Tibial nerve (tissue), 4 donors: Measurements from ENCODE around the gene PDCD4. TPM values are rescaled to one million over a fixed set of nuclear protein-coding genes. Genes with fewer than 3 reads are reported as not detected.
"Not testable (repeated sequence)": the region's sequence is repeated elsewhere in the genome, so short reads cannot be mapped to it uniquely, and the experiment has no call there.

ENCODE experiments used
- DNase-seq, 2 donors: peaks; one replicate each; pipeline ENCODE4 v3.0.0-alpha.2; 2019; ENCODE audit warnings: low spot score in 2 of 2
- H3K27ac ChIP-seq, 4 donors: fragments of 200-600 bp; sonication (generic) in 3 of 4; one replicate each; pipeline ENCODE4 v1.5.1; 2017 to 2019; ENCODE audit warnings: mild to moderate bottlenecking in 1 of 4
- H3K27me3 ChIP-seq, 2 donors: fragments of 200-600 bp; sonication (generic) in 1 of 2; one replicate each; pipeline versions ENCODE4 v1.5.1 to v1.6.0; 2017 to 2019
- H3K36me3 ChIP-seq, 3 donors: fragments of 200-600 bp; sonication (generic); one replicate each; pipeline ENCODE4 v1.5.1; 2018 to 2019
- H3K4me1 ChIP-seq, 4 donors: fragments of 200-600 bp; sonication (generic) in 3 of 4; one replicate each; pipeline ENCODE4 v1.5.1; 2017 to 2019
- H3K4me3 ChIP-seq, 4 donors: fragments of 200-600 bp; sonication (generic) in 3 of 4; one replicate each; pipeline ENCODE4 v1.5.1; 2017 to 2019; ENCODE audit warnings: mild to moderate bottlenecking in 1 of 4, moderate library complexity in 1 of 4
- H3K9me3 ChIP-seq, 4 donors: fragments of 200-600 bp; sonication (generic) in 3 of 4; one replicate each; pipeline ENCODE4 v1.5.1; 2017 to 2019
- EP300 ChIP-seq, 2 donors: sonication (generic); formaldehyde crosslinking; IDR thresholded peaks; one replicate each; pipeline ENCODE4 v1.6.1; 2017; ENCODE audit warnings: antibody characterized with exemption in 2 of 2, mild to moderate bottlenecking in 1 of 2
- POLR2A ChIP-seq, 2 donors: fragments of 450-650 bp; IDR thresholded peaks; one replicate each; pipeline ENCODE4 v1.6.1; 2017; ENCODE audit warnings: antibody characterized with exemption in 2 of 2, mild to moderate bottlenecking in 2 of 2, moderate library complexity in 2 of 2
- WGBS, 2 donors: methylation state at CpG; one replicate each; pipeline ENCODE4 v1.1.5; 2018; 5-methylcytosine and 5-hydroxymethylcytosine counted together
- total RNA-seq, 4 donors: library from RNA; depleted of rRNA; stranded (reverse); fragments of >200 nt; gene quantifications; one replicate each; pipeline ENCODE4 v1.1.0, GENCODE V29; 2016
- TF ChIP-seq, protein P1 (sequence below), 5 experiments: fragments of 200-600 bp in 3 of 5; fragments of 450-650 bp in 2 of 5; sonication (generic) in 3 of 5; IDR thresholded peaks; one replicate each; pipeline ENCODE4 v1.5.1; 2016 to 2019; ENCODE audit warnings: antibody characterized with exemption in 5 of 5, mild to moderate bottlenecking in 3 of 5, moderate library complexity in 2 of 5

Gene PDCD4
- total RNA-seq, 4 donors from 2014 or later = 68.6 to 109 (median 82.7) TPM

DNA sequence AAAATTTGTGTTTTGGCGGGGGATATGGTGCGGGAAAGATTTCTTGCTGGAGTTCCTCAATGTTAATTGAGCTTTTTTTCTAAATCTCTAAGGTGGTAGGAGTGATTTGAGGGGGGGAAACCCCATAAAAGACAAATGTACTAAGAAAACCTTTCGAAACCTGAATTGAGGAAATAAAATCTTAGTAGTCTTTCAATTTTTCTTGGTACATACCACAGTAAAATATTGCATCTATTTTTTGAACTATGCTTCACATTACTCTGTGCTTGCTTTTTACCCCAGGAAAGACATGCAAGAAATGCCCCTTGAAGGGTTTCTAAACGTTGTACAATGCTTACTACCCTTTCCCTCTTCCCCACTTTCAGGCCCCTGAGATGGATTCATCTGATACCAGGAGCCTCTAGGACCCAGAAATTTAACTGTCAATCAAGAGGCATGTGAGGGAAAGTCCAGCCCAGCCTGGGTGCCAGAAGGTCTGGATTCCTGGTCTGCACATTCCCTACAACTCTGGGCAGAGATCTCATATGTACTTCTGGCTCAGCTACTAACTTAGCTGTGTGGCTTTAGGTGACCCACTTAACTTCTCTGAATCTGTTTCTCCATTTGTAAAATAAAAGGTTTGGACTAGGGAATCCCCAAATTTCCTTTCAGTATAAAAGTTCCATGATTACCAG, 5.8 kb upstream of the PDCD4 start:
- no peak for DNase-seq
- peaks cover 0 to 67% (median 41%) of the 10 kb centered on the region in 4 donors for H3K4me1 ChIP-seq
- peak overlapping the region in 3 of 4 donors; percentile 84 to 87 (median 85) for H3K27ac ChIP-seq
- TF ChIP-seq EP300 (IDR thresholded peaks at IDR 0.05) (no peak), POLR2A (IDR thresholded peaks at IDR 0.05) (no peak)
- TF ChIP-seq, protein P1, sequence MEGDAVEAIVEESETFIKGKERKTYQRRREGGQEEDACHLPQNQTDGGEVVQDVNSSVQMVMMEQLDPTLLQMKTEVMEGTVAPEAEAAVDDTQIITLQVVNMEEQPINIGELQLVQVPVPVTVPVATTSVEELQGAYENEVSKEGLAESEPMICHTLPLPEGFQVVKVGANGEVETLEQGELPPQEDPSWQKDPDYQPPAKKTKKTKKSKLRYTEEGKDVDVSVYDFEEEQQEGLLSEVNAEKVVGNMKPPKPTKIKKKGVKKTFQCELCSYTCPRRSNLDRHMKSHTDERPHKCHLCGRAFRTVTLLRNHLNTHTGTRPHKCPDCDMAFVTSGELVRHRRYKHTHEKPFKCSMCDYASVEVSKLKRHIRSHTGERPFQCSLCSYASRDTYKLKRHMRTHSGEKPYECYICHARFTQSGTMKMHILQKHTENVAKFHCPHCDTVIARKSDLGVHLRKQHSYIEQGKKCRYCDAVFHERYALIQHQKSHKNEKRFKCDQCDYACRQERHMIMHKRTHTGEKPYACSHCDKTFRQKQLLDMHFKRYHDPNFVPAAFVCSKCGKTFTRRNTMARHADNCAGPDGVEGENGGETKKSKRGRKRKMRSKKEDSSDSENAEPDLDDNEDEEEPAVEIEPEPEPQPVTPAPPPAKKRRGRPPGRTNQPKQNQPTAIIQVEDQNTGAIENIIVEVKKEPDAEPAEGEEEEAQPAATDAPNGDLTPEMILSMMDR (IDR thresholded peaks at IDR 0.05) = no peak
- H3K36me3 ChIP-seq = no peaks in the 10 kb centered on the region
- H3K9me3 ChIP-seq = no peaks in the 10 kb centered on the region
- no peaks in the 10 kb centered on the region for H3K27me3 ChIP-seq
- H3K4me3 ChIP-seq = no peak overlapping the region
- 57 to 65% methylated on average over 4 of the region's 4 CpGs for WGBS, 2 donors

DNA sequence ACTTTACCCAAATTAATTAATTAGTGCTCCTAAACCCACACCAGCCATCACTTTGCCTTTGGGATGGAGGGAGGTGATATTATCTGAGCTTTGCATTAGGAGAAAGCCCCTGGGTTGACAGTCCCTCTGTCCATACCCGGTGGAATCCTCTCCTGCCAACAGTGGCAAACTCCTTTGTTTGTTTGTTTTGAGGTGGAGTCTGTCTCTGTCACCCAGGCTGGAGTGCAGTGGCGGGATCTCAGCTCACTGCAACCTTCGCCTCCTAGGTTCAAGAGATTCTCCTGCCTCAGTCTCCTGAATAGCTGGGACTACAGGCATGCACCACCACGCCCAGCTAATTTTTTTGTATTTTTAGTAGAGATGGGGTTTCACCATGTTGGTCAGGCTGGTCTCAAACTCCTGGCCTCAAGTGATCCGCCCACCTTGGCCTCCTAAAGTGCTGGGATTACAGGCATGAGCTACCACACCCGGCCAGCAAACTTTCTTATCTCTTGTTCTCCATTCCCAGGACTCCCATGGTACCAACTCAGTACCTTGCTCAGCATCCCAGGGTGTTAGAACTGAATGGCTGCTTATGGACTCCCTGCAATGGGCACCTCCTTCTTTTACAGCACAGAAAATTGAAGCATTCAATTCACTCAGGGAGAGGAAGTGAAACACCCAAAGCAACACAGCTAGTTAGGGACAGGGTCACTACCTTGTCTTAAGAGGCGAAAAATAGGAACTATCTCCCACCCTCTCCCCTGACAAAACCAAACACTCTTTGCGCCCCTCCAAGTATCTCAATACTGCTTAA, 4.5 kb upstream of the PDCD4 start:
- DNase-seq, H3K9me3 ChIP-seq, H3K36me3 ChIP-seq, H3K4me3 ChIP-seq, H3K27me3 ChIP-seq: not testable (repeated sequence)
- Histone ChIP-seq H3K4me1 (peaks cover 0 to 66% (median 37%) of the 10 kb centered on the region in 4 donors), H3K27ac (peak overlapping the region in 3 of 4 donors; percentile 71 to 87 (median 84))
- WGBS, 2 donors = 81 to 83% methylated on average over 8 of the region's 8 CpGs

DNA sequence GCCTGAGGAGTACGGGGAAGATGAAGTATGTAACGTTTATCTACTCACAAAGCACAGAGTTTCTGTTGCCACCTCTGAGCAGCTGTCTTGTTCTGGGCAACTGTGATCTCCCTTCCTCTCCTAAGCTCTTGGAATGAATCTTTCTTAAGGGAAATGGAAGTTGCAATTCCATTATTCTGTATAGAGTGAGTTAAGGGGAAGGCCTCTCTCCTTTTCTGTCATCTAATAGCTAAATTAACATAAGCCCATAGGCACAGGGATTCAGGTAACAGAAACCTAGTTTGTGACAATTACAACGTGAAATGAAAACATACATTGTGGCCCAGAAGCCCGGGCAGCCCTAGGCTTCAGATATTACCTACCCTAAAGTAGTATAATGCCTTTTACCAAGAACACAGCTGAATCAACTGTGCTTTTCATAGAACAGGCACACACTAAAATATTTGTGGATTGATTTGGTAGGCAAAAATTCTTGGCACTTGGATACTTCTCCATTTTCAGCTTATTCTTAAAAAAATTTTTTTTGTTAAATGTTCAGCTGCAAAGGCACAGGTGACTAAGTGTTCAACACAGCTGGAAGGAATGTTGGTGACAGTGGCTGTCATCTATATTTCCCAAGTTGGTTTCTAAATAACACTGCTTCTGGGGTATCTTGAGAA, 3.8 kb upstream of the PDCD4 start:
- Histone ChIP-seq H3K36me3 (no peaks in the 10 kb centered on the region), H3K9me3 (no peaks in the 10 kb centered on the region), H3K27ac (peak overlapping the region in 3 of 4 donors; percentile 54 to 84 (median 71)), H3K27me3 (no peaks in the 10 kb centered on the region), H3K4me1 (peaks cover 0 to 66% (median 37%) of the 10 kb centered on the region in 4 donors), H3K4me3 (no peak overlapping the region)
- WGBS, 2 donors = 50 to 56% methylated on average over 4 of the region's 4 CpGs
- TF ChIP-seq POLR2A (IDR thresholded peaks at IDR 0.05) (no peak), EP300 (IDR thresholded peaks at IDR 0.05) (no peak)
- TF ChIP-seq, protein P1 (IDR thresholded peaks at IDR 0.05) = no peak
- DNase-seq = no peak

DNA sequence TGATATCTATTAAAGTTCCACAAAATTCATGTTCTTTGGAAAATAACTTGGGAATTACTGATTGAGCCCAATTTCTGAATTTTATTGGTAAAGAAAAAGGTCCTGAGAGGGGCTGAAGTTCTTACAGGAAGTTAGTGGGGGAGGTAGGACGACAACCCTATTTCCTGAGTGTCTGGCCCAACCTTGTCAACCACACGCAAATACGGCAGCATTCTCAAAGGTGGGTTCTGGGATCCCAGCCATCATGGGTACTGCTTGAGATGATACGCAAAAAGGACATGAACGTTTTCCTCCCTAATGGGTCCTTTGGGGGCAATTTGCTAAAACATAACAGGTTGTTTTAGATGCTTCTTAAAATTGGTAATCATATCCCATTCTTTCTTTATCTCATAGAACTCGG, 2.7 kb upstream of the PDCD4 start:
- peak overlapping the region in 2 of 4 donors; percentile 54 to 71 for H3K27ac ChIP-seq
- WGBS, 2 donors = 76 to 86% methylated on average over 6 of the region's 6 CpGs

DNA sequence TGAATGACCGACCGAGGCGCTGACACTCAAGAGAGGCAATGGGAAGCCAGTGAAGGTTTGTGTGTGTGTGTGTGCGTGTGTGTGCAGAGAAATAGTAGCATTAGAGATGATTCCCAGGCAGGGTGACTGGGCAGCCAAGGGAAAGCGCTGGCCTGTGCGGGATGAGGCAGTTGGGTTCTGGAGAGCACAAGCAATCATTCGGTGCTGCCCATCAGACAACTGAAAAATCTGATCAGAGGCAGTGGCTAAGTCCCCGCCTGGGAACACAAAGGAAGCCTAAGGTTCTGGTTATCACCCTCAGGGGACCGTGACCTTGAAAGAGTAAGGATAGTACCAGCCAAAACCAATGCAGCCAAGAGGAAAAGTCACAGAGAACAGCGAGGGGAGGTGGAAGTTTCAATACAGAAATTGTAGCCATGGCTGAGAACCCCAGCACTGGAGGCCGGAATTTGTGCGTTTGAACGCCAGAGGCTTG, 868 bp upstream of the PDCD4 start:
- peak overlapping the region; percentile 94 to 98 (median 96) for H3K4me3 ChIP-seq
- H3K27me3 ChIP-seq = no peaks in the 10 kb centered on the region
- no peaks in the 10 kb centered on the region for H3K36me3 ChIP-seq
- TF ChIP-seq POLR2A (IDR thresholded peaks at IDR 0.05) (no peak), EP300 (IDR thresholded peaks at IDR 0.05) (no peak)
- TF ChIP-seq, protein P1 (IDR thresholded peaks at IDR 0.05) = no peak
- 55 to 60% methylated on average over 13 of the region's 13 CpGs for WGBS, 2 donors
- DNase-seq = peak in 1 of 2 donors; percentile 40
- peak overlapping the region; percentile 91 to 100 (median 99) for H3K27ac ChIP-seq
- H3K9me3 ChIP-seq = no peaks in the 10 kb centered on the region
- H3K4me1 ChIP-seq = peaks cover 0 to 61% (median 29%) of the 10 kb centered on the region in 4 donors

More for the DNA sequence above, 2.7 kb upstream of the PDCD4 start:
- Histone ChIP-seq H3K36me3 (no peaks in the 10 kb centered on the region), H3K4me3 (no peak overlapping the region), H3K9me3 (no peaks in the 10 kb centered on the region), H3K4me1 (peaks cover 0 to 63% (median 37%) of the 10 kb centered on the region in 4 donors), H3K27me3 (no peaks in the 10 kb centered on the region)
- DNase-seq = no peak
- TF ChIP-seq EP300 (IDR thresholded peaks at IDR 0.05) = no peak
- TF ChIP-seq, protein P1 (IDR thresholded peaks at IDR 0.05) = no peak
- TF ChIP-seq POLR2A (IDR thresholded peaks at IDR 0.05) = no peak
